SW 1271 (cell line): ENCODE measurements around the gene FXYD3.

Experiments
- DNase-seq, 2 experiments: peaks; one replicate each; lab custom pipeline; 2025; lab: John Stamatoyannopoulos, UW

Gene FXYD3

DNA sequence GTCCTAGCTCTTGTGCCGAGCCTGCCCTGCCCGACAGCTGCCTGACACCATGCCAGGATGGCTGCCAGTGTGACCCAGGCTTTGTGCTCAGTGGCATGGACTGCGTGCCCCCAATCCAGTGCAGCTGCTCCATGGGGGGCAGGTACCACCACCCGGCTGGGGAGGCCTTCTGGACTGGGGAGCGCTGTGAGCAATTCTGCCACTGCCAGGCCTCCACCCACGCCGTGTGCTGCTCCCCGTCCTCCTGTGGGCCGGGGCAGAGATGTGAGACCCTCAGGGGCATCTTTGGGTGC, 9.4 kb upstream of the FXYD3 start:
- DNase-seq = no peak

DNA sequence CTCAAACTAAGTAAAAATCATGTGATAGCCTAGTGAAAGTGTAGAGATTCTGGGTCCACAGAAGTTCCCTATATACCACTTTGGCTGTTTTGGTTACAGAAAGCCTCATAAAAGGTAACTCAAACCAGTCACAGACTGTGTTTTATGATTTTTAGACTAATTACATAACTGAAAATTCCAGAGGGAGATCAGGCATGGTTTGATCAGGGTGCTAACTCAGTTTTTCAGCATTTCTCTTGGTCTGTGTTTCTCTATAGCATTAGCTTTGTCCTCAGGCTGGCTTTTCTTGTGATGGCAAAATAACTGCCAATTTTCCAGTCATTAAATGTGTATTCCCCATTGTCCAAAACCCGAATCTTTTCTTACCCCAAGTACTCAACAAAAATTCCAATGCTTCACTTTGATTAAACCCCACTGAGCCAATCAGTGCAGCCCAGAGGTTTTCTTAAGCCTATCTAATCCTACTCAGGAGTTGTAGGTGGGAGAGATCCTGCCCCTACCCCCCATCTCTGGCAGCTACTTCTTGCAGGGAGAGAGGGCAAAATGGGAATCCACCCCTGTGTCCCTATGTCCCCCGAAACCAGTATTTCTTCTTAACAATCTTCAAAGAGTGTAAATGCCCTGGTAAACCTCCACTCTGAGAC, 8.6 kb upstream of the FXYD3 start:
- DNase-seq = no peak

DNA sequence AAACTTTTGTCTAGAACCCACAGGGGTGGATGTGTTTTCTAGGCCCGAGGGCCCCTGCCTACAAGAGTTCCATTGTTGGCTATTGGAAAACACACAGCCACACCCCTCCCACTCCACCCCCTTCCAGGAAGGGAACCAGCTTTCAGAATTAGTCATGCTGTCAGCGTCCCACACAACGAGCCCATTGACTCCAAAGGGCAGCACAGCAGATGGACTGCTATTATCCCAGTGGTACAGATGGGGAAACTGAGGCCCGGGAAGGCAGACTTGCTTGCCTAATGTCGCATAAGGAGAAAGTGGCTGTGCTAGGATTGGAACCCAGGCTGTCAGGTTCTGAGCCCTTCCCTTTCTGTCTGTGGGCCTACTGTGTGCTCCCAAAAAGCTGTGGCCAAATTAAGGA, 8.1 kb upstream of the FXYD3 start:
- DNase-seq = peak in 1 of 2 experiments; percentile 6

DNA sequence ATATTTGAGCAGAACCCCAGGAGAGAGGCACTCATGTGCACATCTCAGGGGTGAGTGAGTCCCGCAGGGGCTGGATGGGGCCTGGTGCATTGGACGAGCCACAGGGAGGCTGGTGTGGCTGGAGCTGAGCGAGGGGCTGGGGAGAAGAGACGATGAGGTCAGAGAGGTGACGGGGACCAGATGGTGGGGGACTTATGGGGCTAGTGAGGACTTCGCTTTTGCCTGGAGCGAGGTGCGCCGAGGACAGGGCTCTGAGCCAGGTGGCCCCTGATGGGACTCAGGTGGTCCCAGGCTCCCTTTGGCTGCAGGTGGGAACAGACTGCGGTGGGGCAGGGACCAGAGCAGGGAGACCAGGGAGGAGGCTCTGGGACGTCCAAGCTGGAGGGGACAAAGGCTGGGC, 6.9 kb upstream of the FXYD3 start:
- DNase-seq = no peak

DNA sequence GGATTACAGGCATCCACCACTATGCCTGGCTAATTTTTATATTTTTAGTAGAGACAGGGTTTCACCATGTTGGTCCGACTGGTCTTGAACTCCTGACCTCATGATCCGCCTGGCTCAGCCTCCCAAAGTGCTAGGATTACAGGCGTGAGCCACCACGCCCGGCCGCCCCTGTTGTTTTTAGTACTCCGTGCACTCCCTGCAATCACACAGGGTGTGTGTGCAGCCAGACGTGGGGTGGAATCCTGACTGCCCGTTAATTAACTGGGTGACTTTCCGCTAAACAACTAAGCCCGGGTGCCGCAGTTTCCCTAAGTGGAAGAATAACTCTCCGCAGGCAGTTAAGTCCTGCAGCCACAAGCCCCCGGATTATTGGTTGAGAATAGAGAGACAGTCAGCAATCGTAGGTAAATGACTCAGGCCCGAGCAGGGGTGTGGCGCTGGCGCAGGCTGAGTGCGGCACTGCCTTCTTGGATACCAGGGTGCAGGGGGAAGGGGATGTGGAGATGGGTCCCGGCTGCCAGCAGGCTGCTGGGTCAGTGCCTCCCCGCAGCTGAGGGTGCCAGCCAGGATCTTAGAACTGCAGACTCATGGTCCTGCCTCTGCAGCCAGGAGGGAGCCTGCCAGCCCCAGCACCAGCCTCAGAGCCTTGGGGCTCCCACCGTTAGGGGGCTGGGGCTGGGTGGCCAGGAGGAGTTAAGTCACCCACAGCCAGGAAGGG, 6.1 kb upstream of the FXYD3 start:
- DNase-seq = no peak

DNA sequence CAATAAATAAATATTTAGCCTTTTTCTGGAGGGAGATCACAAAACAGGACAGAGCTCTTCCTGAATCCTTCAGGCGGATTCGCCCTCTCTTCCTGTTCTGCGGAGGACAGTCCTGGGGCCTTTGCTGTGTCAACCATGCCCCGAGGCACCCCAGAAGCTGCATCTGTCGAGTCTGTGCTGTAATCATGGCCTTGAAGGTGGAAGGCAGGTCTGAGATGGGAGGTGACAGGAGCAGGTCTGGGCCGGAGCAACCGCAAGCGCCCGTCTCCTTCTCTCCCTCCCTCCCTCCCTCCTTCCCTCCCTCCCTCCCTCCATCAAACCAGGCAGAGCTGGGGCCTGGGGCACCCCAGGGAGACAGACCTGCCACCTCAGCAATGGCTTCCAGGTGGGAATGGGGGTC, 4.6 kb upstream of the FXYD3 start:
- DNase-seq = no peak

DNA sequence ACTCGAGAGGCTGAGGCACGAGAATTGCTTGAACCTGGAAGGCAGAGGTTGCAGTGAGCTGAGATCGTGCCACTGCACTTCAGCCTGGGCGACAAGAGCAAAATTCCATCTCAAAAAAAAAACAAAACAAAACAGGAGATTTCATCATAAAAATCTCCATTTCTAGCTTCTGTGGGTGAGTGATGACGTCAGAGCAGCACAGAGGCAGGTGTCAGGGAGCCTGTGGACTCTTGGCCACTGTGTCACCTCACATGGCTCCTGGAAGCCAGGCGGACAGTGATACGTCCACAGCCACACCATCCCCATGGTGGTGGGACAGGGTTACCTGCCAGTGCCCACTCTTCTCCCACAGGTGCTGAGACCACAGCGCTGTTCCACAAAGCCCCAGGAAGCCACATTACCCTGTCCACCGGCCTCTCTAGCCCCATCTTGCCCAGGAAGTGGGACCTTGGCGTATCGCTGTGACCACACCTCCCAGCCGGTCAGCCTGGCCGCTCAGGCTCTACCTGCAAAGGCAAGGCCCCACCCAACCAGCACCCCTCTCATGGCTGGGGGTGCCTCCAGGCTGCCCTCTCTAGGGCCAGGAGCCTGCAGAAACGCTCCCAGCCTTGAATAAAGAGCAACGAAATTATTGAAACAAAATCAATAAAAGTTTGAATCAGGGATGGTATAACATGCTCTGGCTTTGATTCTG, 2.5 kb upstream of the FXYD3 start:
- no peak for DNase-seq

DNA sequence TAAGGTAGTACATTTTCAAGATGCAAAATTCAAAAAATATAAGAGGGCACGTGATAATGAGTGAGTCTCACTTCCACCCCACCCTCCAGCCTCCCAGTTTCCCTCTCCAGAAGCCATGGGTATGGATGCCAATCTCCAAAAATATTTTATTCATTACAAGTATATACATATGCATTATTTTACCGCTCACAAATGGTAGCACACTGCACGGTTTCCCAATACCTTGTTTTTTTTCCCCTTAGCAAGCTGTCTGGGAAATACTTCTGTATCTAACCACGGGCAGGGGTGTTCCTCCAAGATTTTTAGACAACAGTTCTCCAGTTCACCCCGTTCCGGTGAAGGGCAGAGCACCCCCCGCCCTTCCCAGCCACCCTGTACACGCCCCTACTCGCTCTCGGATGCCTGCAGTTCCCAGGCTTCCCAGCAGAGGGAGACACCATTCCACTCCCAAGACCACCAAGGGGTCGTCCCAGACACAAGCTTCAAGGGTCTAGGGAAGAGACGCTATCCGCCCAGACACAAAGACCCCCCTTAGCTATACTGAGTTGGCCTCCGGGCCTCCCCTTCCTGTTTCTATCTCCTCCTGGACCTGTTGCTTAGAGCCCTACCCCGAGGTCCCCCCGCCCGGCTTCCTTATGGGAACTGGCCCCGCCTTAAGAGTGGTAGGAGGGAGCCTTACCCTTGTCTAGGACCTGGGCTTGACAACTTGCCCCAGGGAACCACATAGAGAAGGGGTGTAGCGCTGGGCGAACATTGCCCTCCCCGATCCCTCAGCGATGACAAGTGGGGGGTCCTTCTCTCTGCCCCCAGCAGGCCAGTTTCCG, 1.1 kb upstream of the FXYD3 start:
- DNase-seq = peak in 1 of 2 experiments; percentile 10

DNA sequence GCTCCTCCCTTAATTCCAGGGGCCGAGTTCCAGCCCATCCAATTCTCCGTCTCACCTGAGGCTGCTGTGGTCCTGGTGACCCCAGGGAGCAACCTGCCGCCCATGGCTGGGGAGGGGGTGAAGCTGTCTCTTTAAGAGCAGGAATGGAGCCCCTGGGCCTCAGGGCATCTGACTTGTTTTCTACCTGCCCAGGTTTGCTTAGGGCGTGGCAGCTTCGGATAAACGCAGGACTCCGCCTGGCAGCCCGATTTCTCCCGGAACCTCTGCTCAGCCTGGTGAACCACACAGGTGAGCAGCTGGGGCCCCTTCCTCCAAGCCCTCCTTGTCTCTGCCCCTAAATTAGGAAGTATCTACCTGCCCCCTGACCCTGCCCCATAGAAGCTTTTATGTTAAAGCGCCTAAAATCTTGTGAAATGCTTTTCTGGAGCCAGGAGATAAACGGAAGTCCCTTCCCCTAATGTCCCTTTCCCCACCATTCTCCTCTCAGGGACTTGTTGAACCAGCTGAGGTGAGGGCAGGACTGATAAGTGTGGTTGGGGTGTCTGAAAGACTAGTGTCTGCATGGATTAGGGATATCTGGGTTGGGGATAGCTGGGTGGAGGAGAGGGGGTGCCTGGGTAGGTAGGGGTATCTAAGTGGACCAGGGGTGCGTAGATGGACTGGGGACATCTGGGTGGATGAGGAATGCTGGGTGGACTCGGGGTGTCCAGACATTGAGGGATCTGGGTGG, 614 bp downstream of the FXYD3 start:
- DNase-seq = no peak

DNA sequence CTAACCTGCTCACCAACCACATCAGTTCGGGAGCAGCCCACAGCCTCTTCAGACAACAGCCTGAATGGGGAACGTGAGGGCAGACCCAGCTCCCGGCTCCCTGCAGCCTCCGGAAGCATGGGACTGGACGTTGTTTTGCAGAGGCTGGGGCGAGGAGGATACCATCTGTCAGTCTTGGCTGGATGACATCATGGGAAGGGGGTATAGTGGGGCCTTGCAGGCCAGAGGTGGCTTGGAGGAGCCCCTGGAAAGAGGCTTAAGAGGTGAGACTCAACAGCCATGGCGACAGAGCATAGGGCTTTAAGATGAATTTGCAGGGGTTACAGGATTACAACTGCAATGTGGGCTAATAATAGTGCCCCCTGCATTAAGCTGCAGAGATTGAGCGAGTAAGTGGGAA, 1.5 kb downstream of the FXYD3 start:
- DNase-seq = no peak

DNA sequence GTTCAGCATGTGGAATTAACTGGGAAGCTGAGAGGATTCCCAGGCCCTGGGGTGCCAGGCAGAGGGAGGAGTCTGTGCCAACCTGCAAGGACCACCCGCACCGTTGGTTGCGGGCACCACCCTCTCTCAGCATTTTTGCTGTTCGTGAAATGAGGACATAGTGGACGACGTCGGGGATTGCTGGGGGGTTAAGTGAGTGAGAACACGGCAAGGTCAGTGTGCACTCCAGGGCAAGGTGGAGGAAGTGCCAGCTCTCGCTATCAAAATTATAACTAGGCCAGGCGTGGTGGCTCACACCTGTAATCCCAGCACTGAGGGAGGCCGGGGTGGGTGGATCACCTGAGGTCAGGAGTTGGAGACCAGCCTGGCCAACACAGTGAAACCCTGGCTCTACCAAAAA, 2.2 kb downstream of the FXYD3 start:
- no peak for DNase-seq

DNA sequence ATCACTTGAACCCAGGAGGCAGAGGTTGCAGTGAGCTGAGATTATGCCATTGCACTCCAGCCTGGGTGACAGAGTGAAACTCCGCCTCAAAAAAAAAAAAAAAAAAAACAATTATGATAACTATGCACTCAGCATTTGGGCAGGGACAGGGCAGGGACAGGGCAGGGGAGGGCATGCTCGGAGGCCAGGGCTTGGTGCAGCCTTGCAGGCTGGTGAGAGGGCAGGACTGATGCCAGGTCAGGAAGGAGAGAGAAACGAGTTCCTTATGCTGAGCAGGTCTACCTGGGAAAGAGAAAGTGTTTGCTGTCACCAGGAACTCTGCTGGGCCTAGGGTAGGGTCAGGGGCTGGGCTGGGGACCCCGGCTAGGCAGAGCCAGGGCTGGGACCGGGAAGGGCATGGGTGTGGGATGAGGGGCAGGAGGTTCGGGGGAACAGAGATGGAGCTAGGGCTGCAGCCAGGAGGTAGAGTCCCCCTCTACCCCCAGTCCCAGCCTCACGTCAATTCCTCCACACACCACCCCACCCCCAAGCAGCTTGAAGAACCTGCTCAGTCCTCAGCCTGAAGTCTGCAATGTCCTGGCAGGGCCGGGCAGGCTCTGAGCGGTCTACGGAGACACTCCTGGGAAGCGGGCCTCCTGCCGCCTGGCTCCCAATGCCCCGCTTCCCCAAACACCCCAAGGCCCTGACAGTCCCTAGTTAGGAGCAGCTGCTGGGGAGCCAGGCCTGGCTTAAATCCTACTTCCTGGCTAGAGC, 2.8 kb downstream of the FXYD3 start:
- no peak for DNase-seq

DNA sequence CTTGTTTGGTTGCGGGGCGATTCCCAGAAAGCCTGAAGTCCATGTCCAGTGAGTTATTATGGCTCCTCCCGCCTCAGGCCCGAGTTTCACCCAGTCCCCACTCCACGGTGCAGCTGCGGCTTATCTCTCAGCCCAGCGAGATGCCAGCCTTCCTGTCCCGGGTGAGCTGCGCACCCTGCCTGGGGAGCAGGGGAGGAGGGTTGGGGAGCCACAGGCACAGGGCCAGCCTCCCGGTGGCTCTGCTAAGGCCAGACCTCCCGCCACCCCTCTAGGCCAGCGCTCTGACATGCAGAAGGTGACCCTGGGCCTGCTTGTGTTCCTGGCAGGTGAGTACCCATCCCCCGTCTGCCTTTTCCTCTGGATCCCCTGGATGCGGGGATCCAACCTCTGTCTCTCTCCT, 3.5 kb downstream of the FXYD3 start:
- DNase-seq = no peak

DNA sequence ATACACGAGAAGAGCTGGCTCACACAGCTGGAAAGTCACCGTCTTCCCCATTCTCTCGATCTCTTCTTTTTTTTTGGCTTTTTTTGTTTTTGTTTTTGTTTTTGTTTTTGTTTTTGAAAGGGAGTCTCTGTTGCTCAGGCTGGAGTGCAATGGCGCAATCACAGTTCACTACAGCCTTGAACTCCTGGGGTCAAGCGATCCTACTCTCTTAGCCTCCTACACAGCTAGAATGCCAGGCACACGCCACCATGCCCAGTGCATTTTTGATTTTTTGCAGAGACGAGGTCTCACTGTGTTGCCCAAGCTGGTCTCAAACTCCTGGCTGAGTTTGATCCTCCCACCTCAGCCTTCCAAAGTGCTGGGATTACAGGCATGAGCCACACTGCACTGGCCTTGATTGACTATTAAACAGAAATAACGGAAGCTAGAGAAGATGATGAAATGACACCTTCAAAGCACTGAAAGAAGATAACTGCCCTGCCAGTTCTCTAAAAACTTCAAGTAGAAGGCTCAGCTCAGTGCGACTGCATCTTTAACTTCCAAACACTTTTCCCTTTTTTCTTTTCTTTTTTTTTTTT, 4.0 kb downstream of the FXYD3 start:
- DNase-seq = no peak

DNA sequence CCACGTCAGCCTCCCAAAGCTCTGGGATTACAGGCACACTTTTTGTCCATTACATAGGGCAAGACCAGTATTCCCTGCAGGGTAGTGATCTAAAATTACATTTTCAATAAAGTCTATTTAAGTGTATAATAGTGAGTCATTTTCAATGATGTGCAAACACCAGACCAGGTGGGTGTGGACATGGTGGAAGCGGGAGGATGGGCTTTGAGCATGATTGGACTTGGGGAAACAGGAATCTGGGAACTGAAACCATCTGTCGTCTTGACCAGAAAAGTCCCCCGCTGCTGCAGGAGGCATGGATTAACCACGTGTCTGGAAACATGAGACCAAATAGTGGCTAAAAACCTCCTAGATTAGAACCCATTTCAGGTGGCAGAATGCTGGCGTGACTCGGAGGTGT, 4.9 kb downstream of the FXYD3 start:
- DNase-seq = no peak

DNA sequence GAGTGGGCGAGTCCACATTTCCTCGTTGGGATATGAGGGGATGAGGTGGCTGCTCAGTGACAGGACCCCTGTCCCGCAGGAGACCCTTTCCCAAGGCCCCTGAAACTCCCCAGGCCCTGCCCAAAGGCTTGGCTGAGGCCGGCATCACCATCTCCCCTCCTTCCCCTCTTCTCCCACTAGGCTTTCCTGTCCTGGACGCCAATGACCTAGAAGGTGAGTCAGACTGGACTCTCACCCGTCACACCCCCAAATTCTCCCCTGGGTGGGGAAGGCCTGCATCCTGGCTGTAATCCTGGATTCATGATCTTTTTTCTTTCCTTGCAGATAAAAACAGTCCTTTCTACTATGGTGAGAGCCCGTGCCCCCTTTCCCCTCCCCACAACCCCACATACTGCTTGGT, 5.3 kb downstream of the FXYD3 start:
- DNase-seq = no peak

DNA sequence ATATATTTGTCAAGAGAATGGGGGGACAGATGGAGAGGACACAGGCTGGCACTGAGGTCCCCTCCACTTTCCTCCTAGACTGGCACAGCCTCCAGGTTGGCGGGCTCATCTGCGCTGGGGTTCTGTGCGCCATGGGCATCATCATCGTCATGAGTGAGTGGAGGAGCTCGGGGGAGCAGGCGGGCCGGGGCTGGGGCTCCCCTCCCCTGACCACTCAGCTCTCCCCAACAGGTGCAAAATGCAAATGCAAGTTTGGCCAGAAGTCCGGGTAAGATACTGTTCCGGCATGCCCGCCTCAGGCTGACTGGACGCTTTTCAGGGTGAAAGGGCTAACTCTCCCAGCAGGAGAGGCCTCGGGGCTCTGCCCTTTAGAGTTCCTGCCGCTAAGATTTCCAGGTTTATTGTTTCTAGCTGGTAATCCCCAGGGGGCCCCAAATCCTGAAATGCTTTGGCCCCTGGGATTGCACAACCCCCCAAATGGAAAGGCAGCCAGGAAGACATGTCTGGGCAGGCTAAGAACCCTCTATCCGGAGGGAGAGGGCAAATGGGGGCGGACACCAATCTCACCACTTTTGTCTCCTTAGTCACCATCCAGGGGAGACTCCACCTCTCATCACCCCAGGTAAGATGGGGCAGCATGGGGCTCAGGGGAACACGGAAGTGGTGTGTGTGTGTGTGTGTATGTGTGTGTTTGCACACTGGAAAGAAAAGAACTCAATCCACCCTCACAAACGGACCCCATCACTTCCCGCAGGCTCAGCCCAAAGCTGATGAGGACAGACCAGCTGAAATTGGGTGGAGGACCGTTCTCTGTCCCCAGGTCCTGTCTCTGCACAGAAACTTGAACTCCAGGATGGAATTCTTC, 7.3 kb downstream of the FXYD3 start:
- no peak for DNase-seq

DNA sequence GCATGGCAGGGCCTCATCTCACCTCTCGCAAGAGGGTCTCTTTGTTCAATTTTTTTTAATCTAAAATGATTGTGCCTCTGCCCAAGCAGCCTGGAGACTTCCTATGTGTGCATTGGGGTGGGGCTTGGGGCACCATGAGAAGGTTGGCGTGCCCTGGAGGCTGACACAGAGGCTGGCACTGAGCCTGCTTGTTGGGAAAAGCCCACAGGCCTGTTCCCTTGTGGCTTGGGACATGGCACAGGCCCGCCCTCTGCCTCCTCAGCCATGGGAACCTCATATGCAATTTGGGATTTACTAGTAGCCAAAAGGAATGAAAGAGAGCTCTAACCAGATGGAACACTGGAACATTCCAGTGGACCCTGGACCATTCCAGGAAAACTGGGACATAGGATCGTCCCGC, 8.0 kb downstream of the FXYD3 start:
- no peak for DNase-seq

DNA sequence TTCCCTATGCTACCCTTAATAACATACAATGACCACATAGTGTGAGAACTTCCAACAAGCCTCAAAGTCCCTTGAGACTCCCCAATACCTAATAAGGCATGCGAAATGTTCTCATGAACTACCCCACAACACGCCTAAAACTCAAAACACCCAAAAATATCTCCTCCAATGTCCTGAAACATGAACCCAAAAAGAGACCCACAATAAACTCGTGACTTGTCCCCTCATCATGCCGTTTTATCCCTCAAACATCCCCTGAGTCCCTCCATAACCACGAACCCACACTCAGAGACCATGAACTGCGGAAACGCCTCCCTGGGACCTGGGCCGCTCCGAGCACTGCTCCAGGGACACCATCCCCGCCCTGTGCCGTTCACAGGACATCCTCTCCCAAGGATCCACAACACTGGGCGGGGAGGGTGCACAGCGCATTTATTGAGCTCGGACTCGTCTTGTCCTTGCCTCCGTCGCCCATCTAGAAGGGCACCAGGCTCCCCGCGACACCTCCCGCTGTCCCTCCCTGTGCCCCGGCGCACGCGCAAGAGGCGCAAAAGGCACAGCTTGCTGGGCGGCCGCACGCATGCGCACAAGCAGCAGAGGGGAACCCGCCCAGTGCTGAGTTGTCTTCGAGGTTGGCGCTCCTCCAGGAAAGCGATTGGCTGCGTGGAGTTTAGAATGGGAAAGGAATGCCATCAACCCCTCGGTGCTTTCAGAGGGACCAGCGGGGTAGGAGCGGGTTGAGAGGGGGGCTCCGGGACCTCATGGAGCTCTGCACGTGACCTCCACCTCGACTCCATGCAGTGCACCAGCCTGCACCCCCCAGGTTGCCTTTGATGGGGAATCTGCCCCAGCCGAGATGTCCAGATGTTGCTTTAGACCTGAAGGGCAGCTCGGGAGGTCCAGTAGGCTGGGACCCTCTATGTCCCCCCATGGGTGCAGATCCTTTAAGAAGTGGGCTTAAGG, 8.8 kb downstream of the FXYD3 start:
- peak; percentile 23 to 75 for DNase-seq
